Upper lobe of left lung (tissue), 4 donors: ENCODE results near the gene PCDHAC2.

Experiments used
- EP300 ChIP-seq, 4 donors: sonication (generic); formaldehyde crosslinking; IDR thresholded peaks; one replicate each; pipeline ENCODE4 v1.5.1; 2017; ENCODE audit warnings: antibody characterized with exemption in 4 of 4, control low read depth in 2 of 4
- POLR2A ChIP-seq, 4 donors: fragments of 450-650 bp; IDR thresholded peaks; one replicate each; pipeline ENCODE4 v1.5.1; 2016 to 2017; ENCODE audit warnings: antibody characterized with exemption in 4 of 4, mild to moderate bottlenecking in 2 of 4
- POLR2AphosphoS5 ChIP-seq, 2 donors: sonication (generic); formaldehyde crosslinking; IDR thresholded peaks; one replicate each; pipeline ENCODE4 v1.5.1; 2017; ENCODE audit warnings: antibody characterized with exemption in 2 of 2
- TF ChIP-seq, protein P1 (sequence below), 6 experiments: fragments of 450-650 bp in 4 of 6; fragments of 200-600 bp in 2 of 6; sonication (generic) in 2 of 6; IDR thresholded peaks; one replicate each; pipeline ENCODE4 v1.5.1; 2016 to 2019; ENCODE audit warnings: antibody characterized with exemption in 6 of 6

- TF ChIP-seq, protein P1, sequence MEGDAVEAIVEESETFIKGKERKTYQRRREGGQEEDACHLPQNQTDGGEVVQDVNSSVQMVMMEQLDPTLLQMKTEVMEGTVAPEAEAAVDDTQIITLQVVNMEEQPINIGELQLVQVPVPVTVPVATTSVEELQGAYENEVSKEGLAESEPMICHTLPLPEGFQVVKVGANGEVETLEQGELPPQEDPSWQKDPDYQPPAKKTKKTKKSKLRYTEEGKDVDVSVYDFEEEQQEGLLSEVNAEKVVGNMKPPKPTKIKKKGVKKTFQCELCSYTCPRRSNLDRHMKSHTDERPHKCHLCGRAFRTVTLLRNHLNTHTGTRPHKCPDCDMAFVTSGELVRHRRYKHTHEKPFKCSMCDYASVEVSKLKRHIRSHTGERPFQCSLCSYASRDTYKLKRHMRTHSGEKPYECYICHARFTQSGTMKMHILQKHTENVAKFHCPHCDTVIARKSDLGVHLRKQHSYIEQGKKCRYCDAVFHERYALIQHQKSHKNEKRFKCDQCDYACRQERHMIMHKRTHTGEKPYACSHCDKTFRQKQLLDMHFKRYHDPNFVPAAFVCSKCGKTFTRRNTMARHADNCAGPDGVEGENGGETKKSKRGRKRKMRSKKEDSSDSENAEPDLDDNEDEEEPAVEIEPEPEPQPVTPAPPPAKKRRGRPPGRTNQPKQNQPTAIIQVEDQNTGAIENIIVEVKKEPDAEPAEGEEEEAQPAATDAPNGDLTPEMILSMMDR (IDR thresholded peaks at IDR 0.05): no peak
- TF ChIP-seq POLR2A (IDR thresholded peaks at IDR 0.05): no peak
- TF ChIP-seq POLR2AphosphoS5 (IDR thresholded peaks at IDR 0.05): no peak
- no peak for TF ChIP-seq EP300 (IDR thresholded peaks at IDR 0.05)
These were observed 1.1 kb downstream of the PCDHAC2 start for GRCh38 chr5:140967226-140967893.
